HepG2 (cell line): ENCODE measurements around the gene ZBED1. TPM values are rescaled to one million over a fixed set of nuclear protein-coding genes. Genes with fewer than 3 reads are reported as not detected.

Experiments
- ATAC-seq: fragments of 200-7000 bp; cut with Tn5 transposase; 3 replicates; pipeline ENCODE4 v1.9.1; 2020; ENCODE audit warnings: mild to moderate bottlenecking, moderate library complexity
- BruUV-seq: library from RNA; stranded (reverse); fragments of 400-500 nt; replicated peaks from 2 replicates; lab custom pipeline; 2021; lab: Mats Ljungman, UMichigan
- CTCF ChIA-PET: fragments of 300-600 bp; formaldehyde crosslinking; extraction: SDS; loops from one replicate; lab custom pipeline; 2021; ENCODE audit warnings: low total read pairs, inconsistent platforms, low intra/inter-chr PET ratio; lab: Yijun Ruan, JAX
- POLR2A ChIA-PET: fragments of 350-600 bp; sonication (Branson Sonifier 250); formaldehyde crosslinking; loops from one replicate; lab custom pipeline; 2020; ENCODE audit warnings: antibody characterized with exemption, inconsistent platforms; lab: Yijun Ruan, JAX
- DNase-seq: peaks from one replicate; pipeline ENCODE4 v3.0.0-alpha.2; 2015; ENCODE audit warnings: low spot score
- FAIRE-seq: peaks from 3 replicates; lab custom pipeline; 2011; peaks lifted over from hg19 to GRCh38; lab: Jason Lieb, UNC
- H2AFZ ChIP-seq: one replicate; pipeline ENCODE4 v1.6.1; 2011; ENCODE audit warnings: low read length, inconsistent platforms
- H3K27ac ChIP-seq: fragments of 300-600 bp; 3 replicates; pipeline ENCODE4 v1.8.0; 2011; ENCODE audit warnings: mixed run types, mild to moderate bottlenecking, mixed read lengths, low read length, inconsistent platforms; ENCODE audit not compliant: insufficient read depth; ENCODE audit errors: extremely low read length
- H3K27me3 ChIP-seq, 2 experiments: fragments of 200-600 bp in 1 of 2; 2 replicates in 1 of 2; 3 replicates in 1 of 2; pipeline versions ENCODE4 v1.6.0 to v1.8.0; 2011; ENCODE audit warnings: low read length in 2 of 2, mild to moderate bottlenecking in 2 of 2, moderate library complexity in 2 of 2, inconsistent platforms in 1 of 2; ENCODE audit not compliant: insufficient read depth in 2 of 2, control insufficient read depth in 1 of 2
- H3K36me3 ChIP-seq, 2 experiments: fragments of 200-600 bp in 1 of 2; replicated peaks in 1 of 2; 2 replicates in 1 of 2; 3 replicates in 1 of 2; pipeline versions ENCODE4 v1.5.1 to v1.8.0; 2011; ENCODE audit warnings: low read length in 2 of 2, inconsistent platforms in 1 of 2; ENCODE audit not compliant: insufficient read depth in 2 of 2, control insufficient read depth in 1 of 2
- H3K4me1 ChIP-seq: 2 replicates; pipeline ENCODE4 v1.5.1; 2012; ENCODE audit warnings: low read length, inconsistent platforms; ENCODE audit not compliant: insufficient read depth
- H3K4me2 ChIP-seq: 2 replicates; pipeline ENCODE4 v1.6.0; 2011; ENCODE audit warnings: low read depth, low read length, inconsistent platforms
- H3K4me3 ChIP-seq, 3 experiments: fragments of 200-600 bp in 1 of 3; sonication (generic), shearing (Covaris generic) in 1 of 3; replicated peaks in 1 of 3; 2 replicates each; pipeline ENCODE4 v1.5.1; 2011 to 2016; ENCODE audit warnings: low read length in 3 of 3, inconsistent platforms in 2 of 3, low read depth in 2 of 3, mild to moderate bottlenecking in 2 of 3, control low read depth in 1 of 3, mixed read lengths in 1 of 3; ENCODE audit not compliant: insufficient read depth in 1 of 3
- H3K79me2 ChIP-seq: one replicate; pipeline ENCODE4 v1.6.1; 2011; ENCODE audit warnings: low read length, inconsistent platforms; ENCODE audit not compliant: insufficient read depth
- H3K9ac ChIP-seq: 2 replicates; pipeline ENCODE4 v1.6.0; 2011; ENCODE audit warnings: mild to moderate bottlenecking, low read depth, low read length, inconsistent platforms; ENCODE audit not compliant: insufficient read depth
- H3K9me3 ChIP-seq: 2 replicates; pipeline ENCODE4 v1.5.1; 2012; ENCODE audit warnings: mild to moderate bottlenecking, low read length
- H4K20me1 ChIP-seq: 2 replicates; pipeline ENCODE4 v1.6.0; 2011; ENCODE audit warnings: inconsistent platforms, mild to moderate bottlenecking, low read length, moderate library complexity; ENCODE audit not compliant: insufficient read depth
- ARID2 ChIP-seq: sonication (generic); formaldehyde crosslinking; IDR thresholded peaks from 2 replicates; pipeline ENCODE4 v1.8.1; 2022; ENCODE audit warnings: mild to moderate bottlenecking, missing genetic modification reagents, borderline replicate concordance
- CREB3 ChIP-seq: sonication (generic); formaldehyde crosslinking; IDR thresholded peaks from 2 replicates; pipeline ENCODE4 v1.5.0; 2020; ENCODE audit warnings: missing genetic modification reagents
- EED ChIP-seq: sonication (generic); formaldehyde crosslinking; IDR thresholded peaks from 2 replicates; pipeline ENCODE4 v1.5.0; 2020; ENCODE audit warnings: mild to moderate bottlenecking, missing genetic modification reagents
- HOXA9 ChIP-seq: sonication (generic); formaldehyde crosslinking; IDR thresholded peaks from 2 replicates; pipeline ENCODE4 v1.8.1; 2022; ENCODE audit warnings: missing genetic modification reagents, mild to moderate bottlenecking, moderate library complexity, borderline replicate concordance
- ISL2 ChIP-seq: sonication (generic); formaldehyde crosslinking; IDR thresholded peaks from 2 replicates; pipeline ENCODE4 v1.5.0; 2020; ENCODE audit warnings: missing genetic modification reagents
- JUNB ChIP-seq: sonication (generic); formaldehyde crosslinking; IDR thresholded peaks from 2 replicates; pipeline ENCODE4 v1.8.0; 2022; ENCODE audit warnings: missing genetic modification reagents, mild to moderate bottlenecking, borderline replicate concordance
- KLF13 ChIP-seq: sonication (generic); formaldehyde crosslinking; IDR thresholded peaks from 2 replicates; pipeline ENCODE4 v1.4.0; 2020; ENCODE audit warnings: mild to moderate bottlenecking, missing genetic modification reagents
- NCOA2 ChIP-seq: sonication (generic); formaldehyde crosslinking; IDR thresholded peaks from 2 replicates; pipeline ENCODE4 v1.8.0; 2022; ENCODE audit warnings: inconsistent platforms
- POLR2AphosphoS5 ChIP-seq: IDR thresholded peaks from 2 replicates; pipeline ENCODE4 v1.6.1; 2012; ENCODE audit warnings: low read depth, low read length
- RBM22 ChIP-seq: fragments of 200-400 bp; formaldehyde crosslinking; optimal IDR thresholded peaks from 2 replicates; pipeline ENCODE3; 2017; ENCODE audit warnings: mild to moderate bottlenecking, low read length, moderate library complexity
- RXRA ChIP-seq: sonication (generic); formaldehyde crosslinking; IDR thresholded peaks from 2 replicates; pipeline ENCODE4 v1.5.1; 2020; ENCODE audit warnings: missing genetic modification reagents
- SRSF4 ChIP-seq: fragments of 200-400 bp; formaldehyde crosslinking; IDR thresholded peaks from one replicate; pipeline ENCODE4 v1.6.1; 2018; ENCODE audit warnings: mild to moderate bottlenecking, low read depth, low read length, moderate library complexity; ENCODE audit not compliant: poor library complexity, severe bottlenecking
- TOE1 ChIP-seq: sonication (generic); formaldehyde crosslinking; IDR thresholded peaks from 2 replicates; pipeline ENCODE4 v1.4.0; 2020; ENCODE audit warnings: mild to moderate bottlenecking, missing genetic modification reagents
- XBP1 ChIP-seq: sonication (generic); formaldehyde crosslinking; IDR thresholded peaks from 2 replicates; pipeline ENCODE4 v1.5.0; 2020; ENCODE audit warnings: missing genetic modification reagents
- ZKSCAN1 ChIP-seq: fragments of 150-350 bp; IDR thresholded peaks from 2 replicates; pipeline ENCODE4 v1.6.1; 2014; ENCODE audit warnings: low read length
- ZNF235 ChIP-seq: sonication (generic); formaldehyde crosslinking; IDR thresholded peaks from 2 replicates; pipeline ENCODE4 v1.8.1; 2023; ENCODE audit warnings: mild to moderate bottlenecking, missing genetic modification reagents, borderline replicate concordance
- ZNF337 ChIP-seq: sonication (generic); formaldehyde crosslinking; IDR thresholded peaks from 2 replicates; pipeline ENCODE4 v1.5.1; 2020; ENCODE audit warnings: missing genetic modification reagents, low read depth, mild to moderate bottlenecking, borderline replicate concordance
- ZNF33B ChIP-seq: sonication (generic); formaldehyde crosslinking; IDR thresholded peaks from 2 replicates; pipeline ENCODE4 v1.5.1; 2020; ENCODE audit warnings: mild to moderate bottlenecking, missing genetic modification reagents
- ZNF431 ChIP-seq: sonication (generic); formaldehyde crosslinking; IDR thresholded peaks from 2 replicates; pipeline ENCODE4 v1.9.0; 2022; ENCODE audit warnings: missing genetic modification reagents, low read depth, mild to moderate bottlenecking, borderline replicate concordance
- WGBS: methylation state at CpG from one replicate; pipeline ENCODE4 v1.1.6; 2017; ENCODE audit warnings: low lambda C conversion rate; 5-methylcytosine and 5-hydroxymethylcytosine counted together
- in situ Hi-C: cut with HindIII; loops from 2 replicates; pipeline ENCODE4 v1.10.0; 2017; ENCODE audit warnings: low pct_unique_long_range_greater_than_20kb; ENCODE audit not compliant: extremely low pct_ligation_motif_present
- intact Hi-C: fragments of 100-400 bp; cut with micrococcal nuclease; formaldehyde crosslinking; loops from one replicate; pipeline ENCODE4 v1.10.0; 2022; ENCODE audit not compliant: unreplicated experiment
- polyA plus RNA-seq, 8 experiments: library from polyadenylated mRNA; depleted of rRNA in 3 of 8; stranded (reverse) in 7 of 8; unstranded in 1 of 8; fragments of >200 nt; fragmentation: Illumina TruSeq in 4 of 8; extraction: Trizol in 4 of 8; gene quantifications; 2 replicates each; pipeline versions ENCODE4 v1.2.1 to v1.2.3, GENCODE V29; 2011 to 2016; ENCODE audit warnings: low read depth in 4 of 8, missing spikeins in 1 of 8, mixed read lengths in 1 of 8; ENCODE audit not compliant: insufficient read depth in 1 of 8
- total RNA-seq, 5 experiments: library from RNA; depleted of rRNA; stranded (reverse); fragments of >200 nt; fragmentation: Illumina TruSeq; extraction: Trizol; gene quantifications; 2 replicates each; pipeline ENCODE4 v1.2.3, GENCODE V29; 2016; ENCODE audit warnings: low read depth in 1 of 5

Gene ZBED1
- total and polyA plus RNA-seq, 2 of the 13 experiments (the other 11 are each of a cell fraction or from before 2014, with no cell fraction given), result 20.0 to 29.8 TPM

DNA sequence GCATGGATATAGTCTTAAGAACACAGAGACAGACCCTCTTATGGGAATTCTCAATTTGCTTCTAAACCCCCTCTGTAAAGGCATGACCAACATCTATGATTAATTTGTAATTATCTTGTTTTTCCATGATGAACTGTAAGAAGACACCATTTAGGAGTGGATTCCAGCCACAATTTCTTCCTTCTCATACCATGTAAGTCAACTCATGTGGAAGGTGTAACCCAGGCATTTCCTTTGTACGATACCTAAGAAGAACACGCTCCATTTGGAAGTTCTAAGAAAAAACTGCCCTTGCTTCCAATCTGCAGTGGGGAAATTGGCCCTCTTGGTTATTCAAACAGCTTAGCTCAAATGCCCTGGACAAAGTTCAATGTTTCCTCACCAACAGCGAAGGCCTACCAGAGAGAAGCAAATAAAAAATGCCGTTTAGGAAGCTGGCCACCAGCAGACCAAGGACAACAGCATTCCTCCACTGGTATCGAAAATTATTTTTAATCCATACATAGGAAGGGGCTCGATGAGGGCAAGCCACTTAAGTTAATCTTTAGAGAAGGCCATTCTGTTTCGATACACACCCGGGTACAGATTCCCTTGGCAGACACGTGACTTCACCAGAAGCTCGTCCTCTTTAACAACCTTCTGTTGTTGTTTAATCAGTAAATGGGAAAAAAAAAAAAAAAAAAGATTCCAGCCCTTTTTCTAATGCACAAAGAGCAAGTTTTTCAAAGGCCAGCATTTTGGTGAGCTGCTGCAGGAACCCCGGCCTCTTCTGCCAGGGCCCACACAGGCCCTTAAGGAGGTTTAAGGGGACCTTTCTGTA, 2.6 kb downstream of the ZBED1 start (continued):
- TF ChIP-seq EED (CRISPR knock-in tag) (no peak), ISL2 (CRISPR knock-in tag) (0 out of 2 replicates have a peak, but pooled peaks have one; percentile 56), TOE1 (no peak), ZNF33B (no peak), KLF13 (CRISPR knock-in tag) (no peak), ARID2 (CRISPR knock-in tag) (no peak), ZKSCAN1 (no peak), NCOA2 (CRISPR knock-in tag) (peak; percentile 74), ZNF235 (CRISPR knock-in tag) (no peak), XBP1 (CRISPR knock-in tag) (no peak)

- Histone ChIP-seq H3K4me3 (no peak overlapping the region), H3K4me1 (peaks cover 53% of the 10 kb centered on the region), H3K4me2 (no peak overlapping the region), H3K27me3 (no peaks in the 10 kb centered on the region; a peak in 1 of 5 replicates), H2AFZ (no peak overlapping the region), H3K27ac (no peak overlapping the region), H3K9ac (no peak overlapping the region), H3K9me3 (no peaks in the 10 kb centered on the region), H4K20me1 (peaks cover 8% of the 10 kb centered on the region; the same call in 1 of the 2 replicates), H3K79me2 (peaks cover 70% of the 10 kb centered on the region), H3K36me3 (peaks cover 4 to 20% of the 10 kb centered on the region in 2 experiments; a peak in 2 of 5 replicates)
- in situ Hi-C loops, result no loop called here
- intact Hi-C loops, result loop anchor here (5.0 kb wide), 1 partner anchor 93 kb away; no protein-coding TSS in a partner anchor
- no peak for DNase-seq
- POLR2A ChIA-PET, result no interaction called here
- FAIRE-seq, result no peak
- CTCF ChIA-PET, result no interaction called here
- no peak for TF ChIP-seq ZNF337 (CRISPR knock-in tag)
- no peak for TF ChIP-seq HOXA9 (CRISPR knock-in tag)
- no peak for TF ChIP-seq RXRA
- TF ChIP-seq RBM22, result peak; percentile 42
- no peak for TF ChIP-seq JUNB
- no peak for TF ChIP-seq ZNF431 (CRISPR knock-in tag)
- TF ChIP-seq SRSF4, result no peak
- 0 out of 2 replicates have a peak, but pooled peaks have one; percentile 16 for TF ChIP-seq POLR2AphosphoS5
- no peak for TF ChIP-seq CREB3 (CRISPR knock-in tag)
- no peak for ATAC-seq
- 92% methylated on average over 14 of the region's 14 CpGs for WGBS
- no TSS peak for BruUV-seq
Observed at GRCh38 chrX:2495595-2495994, 5.2 kb downstream of the ZBED1 start.
